ENCODE results near the gene ELAVL4.

DNA sequence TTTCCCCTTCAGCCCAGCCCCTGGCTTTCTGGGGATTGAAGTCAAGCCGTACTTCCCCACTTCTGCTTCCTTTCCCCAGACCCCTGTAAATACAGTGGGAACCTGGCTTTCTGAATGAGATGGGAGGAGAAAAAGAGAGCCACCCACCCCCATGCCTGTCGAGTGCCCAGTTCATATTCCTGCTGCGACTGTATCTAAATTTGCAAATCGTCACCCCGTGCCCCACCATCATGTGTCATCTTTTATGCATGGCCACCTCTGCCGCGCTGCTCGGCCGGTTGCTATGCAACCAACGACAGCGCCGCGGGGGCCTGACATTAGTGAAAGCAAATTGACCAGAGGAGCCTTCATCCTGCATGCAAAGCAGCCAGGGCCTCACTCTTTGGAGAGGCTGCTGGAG lies 143.0 kb downstream of the ELAVL4 start:
- TF ChIP-seq, protein P1, sequence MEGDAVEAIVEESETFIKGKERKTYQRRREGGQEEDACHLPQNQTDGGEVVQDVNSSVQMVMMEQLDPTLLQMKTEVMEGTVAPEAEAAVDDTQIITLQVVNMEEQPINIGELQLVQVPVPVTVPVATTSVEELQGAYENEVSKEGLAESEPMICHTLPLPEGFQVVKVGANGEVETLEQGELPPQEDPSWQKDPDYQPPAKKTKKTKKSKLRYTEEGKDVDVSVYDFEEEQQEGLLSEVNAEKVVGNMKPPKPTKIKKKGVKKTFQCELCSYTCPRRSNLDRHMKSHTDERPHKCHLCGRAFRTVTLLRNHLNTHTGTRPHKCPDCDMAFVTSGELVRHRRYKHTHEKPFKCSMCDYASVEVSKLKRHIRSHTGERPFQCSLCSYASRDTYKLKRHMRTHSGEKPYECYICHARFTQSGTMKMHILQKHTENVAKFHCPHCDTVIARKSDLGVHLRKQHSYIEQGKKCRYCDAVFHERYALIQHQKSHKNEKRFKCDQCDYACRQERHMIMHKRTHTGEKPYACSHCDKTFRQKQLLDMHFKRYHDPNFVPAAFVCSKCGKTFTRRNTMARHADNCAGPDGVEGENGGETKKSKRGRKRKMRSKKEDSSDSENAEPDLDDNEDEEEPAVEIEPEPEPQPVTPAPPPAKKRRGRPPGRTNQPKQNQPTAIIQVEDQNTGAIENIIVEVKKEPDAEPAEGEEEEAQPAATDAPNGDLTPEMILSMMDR (IDR thresholded peaks at IDR 0.05; ENCODE audit: extremely low read depth in 1 of 2, insufficient read depth in 1 of 2, low read depth in 1 of 2, low read length in 2 of 2), result no peak
- TF ChIP-seq POLR2AphosphoS5 (IDR thresholded peaks at IDR 0.05; ENCODE audit: insufficient read depth, low read depth, low read length) (no peak), POLR2A (IDR thresholded peaks at IDR 0.05; ENCODE audit: low read depth, low read length) (no peak), EZH2 (IDR thresholded peaks at IDR 0.05; ENCODE audit: borderline replicate concordance, low read depth, low read length, severe bottlenecking) (no peak), GATA2 (IDR thresholded peaks at IDR 0.05; ENCODE audit: insufficient read depth, insufficient read length, low read depth, low read length) (no peak), JUN (IDR thresholded peaks at IDR 0.05; ENCODE audit: borderline replicate concordance, insufficient read depth, insufficient read length, low read depth) (no peak), MYC (IDR thresholded peaks at IDR 0.05; ENCODE audit: low read depth, low read length) (no peak), FOS (IDR thresholded peaks at IDR 0.05; ENCODE audit: borderline replicate concordance, insufficient read depth, low read length) (no peak)
- TF ChIP-seq, protein P2, sequence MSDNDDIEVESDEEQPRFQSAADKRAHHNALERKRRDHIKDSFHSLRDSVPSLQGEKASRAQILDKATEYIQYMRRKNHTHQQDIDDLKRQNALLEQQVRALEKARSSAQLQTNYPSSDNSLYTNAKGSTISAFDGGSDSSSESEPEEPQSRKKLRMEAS (IDR thresholded peaks at IDR 0.05; ENCODE audit: insufficient read depth, insufficient read length), result no peak
